Activated CD4-positive, alpha-beta T cell treated with anti-CD3 and anti-CD28 coated beads, Interleukin-2, amount 10 ng/mL, durations not matched to agents 24 days and 14 days (primary cell): ENCODE measurements around the gene HOXB8. TPM values are rescaled to one million over a fixed set of nuclear protein-coding genes. Genes with fewer than 3 reads are reported as not detected.
A peak's percentile ranks its signal among the peaks of the same experiment; 100 is the strongest.

ENCODE experiments used
- DNase-seq: peaks from one replicate; pipeline ENCODE4 v3.0.0; 2022
- H3K27ac Mint-ChIP-seq: one replicate; pipeline ENCODE4 v1.8.0; 2022; ENCODE audit warnings: mild to moderate bottlenecking, mixed read lengths
- H3K27me3 Mint-ChIP-seq: one replicate; pipeline ENCODE4 v1.8.0; 2022; ENCODE audit warnings: mixed read lengths
- H3K36me3 Mint-ChIP-seq: one replicate; pipeline ENCODE4 v1.8.0; 2022; ENCODE audit warnings: low read depth, mild to moderate bottlenecking, mixed read lengths
- H3K4me1 Mint-ChIP-seq: one replicate; pipeline ENCODE4 v1.8.0; 2021; ENCODE audit warnings: mixed read lengths
- H3K4me3 Mint-ChIP-seq: one replicate; pipeline ENCODE4 v1.8.0; 2022; ENCODE audit warnings: mild to moderate bottlenecking, moderate library complexity, mixed read lengths
- H3K9me3 Mint-ChIP-seq: one replicate; pipeline ENCODE4 v1.8.0; 2021; ENCODE audit warnings: mixed read lengths
- intact Hi-C: fragments of 100-400 bp; cut with micrococcal nuclease; formaldehyde crosslinking; loops from one replicate; pipeline ENCODE4 v1.15.1; 2023
- total RNA-seq: library from RNA; stranded (reverse); gene quantifications from 2 replicates; pipeline ENCODE4 v1.2.3, GENCODE V29; 2022

Gene HOXB8
- total RNA-seq, 1 donor from 2014 or later, result not detected

- Mint-ChIP-seq H3K4me3 (peak within 1 kb of the TSS; percentile 92), H3K9me3 (no peaks in the 10 kb centered on the region), H3K36me3 (peaks cover 5% of the 10 kb centered on the region), H3K4me1 (peaks cover 60% of the 10 kb centered on the region), H3K27ac (peak within 1 kb of the TSS; percentile 86), H3K27me3 (peaks cover 38% of the 10 kb centered on the region)
- intact Hi-C loops, result loop anchor here (2.0 kb wide), 1 partner anchor 35 kb away; no protein-coding TSS in a partner anchor
- peak; percentile 93 for DNase-seq
These were observed 37.0 kb downstream of the HOXB8 start, which contains the start of gene HOXB4 for GRCh38 chr17:48577946-48578615. Gene HOXB4, minus strand, starts transcription at chr17:48578350. Its CDS starts 31 bp downstream, at chr17:48578319.

GRCh38 chr17:48577330-48577945 lies 37.7 kb downstream of the HOXB8 start:
- intact Hi-C loops, result no loop called here
- no peaks in the 10 kb centered on the region for H3K9me3 Mint-ChIP-seq
- H3K36me3 Mint-ChIP-seq, result peaks cover 5% of the 10 kb centered on the region
- H3K27me3 Mint-ChIP-seq, result peaks cover 32% of the 10 kb centered on the region
- peak; percentile 69 for DNase-seq
- peak overlapping the region; percentile 86 for H3K4me3 Mint-ChIP-seq
- peaks cover 54% of the 10 kb centered on the region for H3K4me1 Mint-ChIP-seq
- peak overlapping the region; percentile 81 for H3K27ac Mint-ChIP-seq

GRCh38 chr17:48576479-48577309 lies 38.4 kb downstream of the HOXB8 start:
- Mint-ChIP-seq H3K27ac (peak overlapping the region; percentile 71), H3K4me1 (peaks cover 51% of the 10 kb centered on the region), H3K27me3 (peaks cover 27% of the 10 kb centered on the region), H3K9me3 (no peaks in the 10 kb centered on the region), H3K4me3 (peak overlapping the region; percentile 86), H3K36me3 (peaks cover 5% of the 10 kb centered on the region)
- intact Hi-C loops, result no loop called here
- peak; percentile 68 for DNase-seq

- peaks cover 19% of the 10 kb centered on the region for H3K27me3 Mint-ChIP-seq
- intact Hi-C loops, result no loop called here
- peak overlapping the region; percentile 60 for H3K4me3 Mint-ChIP-seq
- peak; percentile 70 for DNase-seq
- peaks cover 7% of the 10 kb centered on the region for H3K36me3 Mint-ChIP-seq
- H3K4me1 Mint-ChIP-seq, result peaks cover 43% of the 10 kb centered on the region
- H3K9me3 Mint-ChIP-seq, result no peaks in the 10 kb centered on the region
- peak overlapping the region; percentile 18 for H3K27ac Mint-ChIP-seq
These were observed 39.2 kb downstream of the HOXB8 start for GRCh38 chr17:48575673-48576478.

- no peak overlapping the region for H3K4me3 Mint-ChIP-seq
- H3K4me1 Mint-ChIP-seq, result peaks cover 37% of the 10 kb centered on the region
- no peaks in the 10 kb centered on the region for H3K9me3 Mint-ChIP-seq
- no peak overlapping the region for H3K27ac Mint-ChIP-seq
- peaks cover 6% of the 10 kb centered on the region for H3K36me3 Mint-ChIP-seq
- no peak for DNase-seq
- intact Hi-C loops, result no loop called here
- H3K27me3 Mint-ChIP-seq, result peaks cover 12% of the 10 kb centered on the region
These were observed 40.0 kb downstream of the HOXB8 start for GRCh38 chr17:48575066-48575582.

- Mint-ChIP-seq H3K27me3 (peaks cover 11% of the 10 kb centered on the region), H3K4me3 (no peak overlapping the region), H3K9me3 (no peaks in the 10 kb centered on the region), H3K27ac (no peak overlapping the region), H3K36me3 (peaks cover 7% of the 10 kb centered on the region), H3K4me1 (peaks cover 34% of the 10 kb centered on the region)
- DNase-seq, result no peak
- intact Hi-C loops, result no loop called here
These were observed 40.5 kb downstream of the HOXB8 start for GRCh38 chr17:48574505-48575065.

GRCh38 chr17:48571826-48572417 lies 43.2 kb downstream of the HOXB8 start:
- Mint-ChIP-seq H3K4me3 (no peak overlapping the region), H3K27ac (no peak overlapping the region), H3K4me1 (peaks cover 23% of the 10 kb centered on the region), H3K36me3 (peaks cover 17% of the 10 kb centered on the region), H3K27me3 (peaks cover 15% of the 10 kb centered on the region), H3K9me3 (no peaks in the 10 kb centered on the region)
- DNase-seq, result no peak
- intact Hi-C loops, result no loop called here

- no peak overlapping the region for H3K4me3 Mint-ChIP-seq
- intact Hi-C loops, result no loop called here
- DNase-seq, result no peak
- H3K4me1 Mint-ChIP-seq, result peaks cover 20% of the 10 kb centered on the region
- no peak overlapping the region for H3K27ac Mint-ChIP-seq
- H3K9me3 Mint-ChIP-seq, result no peaks in the 10 kb centered on the region
- H3K36me3 Mint-ChIP-seq, result peaks cover 17% of the 10 kb centered on the region
- peaks cover 15% of the 10 kb centered on the region for H3K27me3 Mint-ChIP-seq
These were observed 43.9 kb downstream of the HOXB8 start for GRCh38 chr17:48571024-48571818.

GRCh38 chr17:48570325-48571023 lies 44.6 kb downstream of the HOXB8 start:
- DNase-seq, result no peak
- intact Hi-C loops, result no loop called here

GRCh38 chr17:48569674-48570324 lies 45.3 kb downstream of the HOXB8 start:
- Mint-ChIP-seq H3K4me1 (peaks cover 13% of the 10 kb centered on the region), H3K27ac (no peak overlapping the region), H3K36me3 (peaks cover 15% of the 10 kb centered on the region), H3K9me3 (no peaks in the 10 kb centered on the region), H3K4me3 (no peak overlapping the region), H3K27me3 (peaks cover 16% of the 10 kb centered on the region)
- no peak for DNase-seq
- intact Hi-C loops, result no loop called here

More at GRCh38 chr17:48570325-48571023, 44.6 kb downstream of the HOXB8 start:
- H3K9me3 Mint-ChIP-seq, result no peaks in the 10 kb centered on the region
- H3K4me3 Mint-ChIP-seq, result no peak overlapping the region
- H3K36me3 Mint-ChIP-seq, result peaks cover 15% of the 10 kb centered on the region
- peaks cover 15% of the 10 kb centered on the region for H3K27me3 Mint-ChIP-seq
- H3K4me1 Mint-ChIP-seq, result peaks cover 15% of the 10 kb centered on the region
- no peak overlapping the region for H3K27ac Mint-ChIP-seq

GRCh38 chr17:48569240-48569582 lies 45.9 kb downstream of the HOXB8 start:
- no peak overlapping the region for H3K27ac Mint-ChIP-seq
- peaks cover 15% of the 10 kb centered on the region for H3K36me3 Mint-ChIP-seq
- H3K9me3 Mint-ChIP-seq, result no peaks in the 10 kb centered on the region
- H3K4me3 Mint-ChIP-seq, result no peak overlapping the region
- H3K27me3 Mint-ChIP-seq, result peaks cover 19% of the 10 kb centered on the region
- no peak for DNase-seq
- peaks cover 14% of the 10 kb centered on the region for H3K4me1 Mint-ChIP-seq
- intact Hi-C loops, result no loop called here
